Neural progenitor cell (in vitro differentiated cells): ENCODE measurements around the gene CGREF1. TPM values are rescaled to one million over a fixed set of nuclear protein-coding genes. Genes with fewer than 3 reads are reported as not detected.

ENCODE experiments used
- DNase-seq: peaks from one replicate; pipeline ENCODE4 v3.0.0-alpha.2; 2016; ENCODE audit warnings: low spot score
- H2AFZ ChIP-seq: fragments of 200-600 bp; sonication (generic); replicated peaks from 2 replicates; pipeline ENCODE4 v1.6.1; 2016; ENCODE audit warnings: antibody characterized with exemption
- H3F3A ChIP-seq: fragments of 200-600 bp; sonication (generic); 2 replicates; pipeline ENCODE4 v1.6.1; 2016; ENCODE audit warnings: antibody characterized with exemption, low read depth
- H3K27ac ChIP-seq: fragments of 200-600 bp; sonication (generic); 2 replicates; pipeline ENCODE4 v1.5.1; 2016; ENCODE audit warnings: mild to moderate bottlenecking
- H3K27me3 ChIP-seq: fragments of 200-600 bp; sonication (generic); 2 replicates; pipeline ENCODE4 v1.6.1; 2016; ENCODE audit warnings: mild to moderate bottlenecking, moderate library complexity
- H3K36me3 ChIP-seq: fragments of 200-600 bp; sonication (generic); 2 replicates; pipeline ENCODE4 v1.5.1; 2016
- H3K4me1 ChIP-seq: fragments of 200-600 bp; sonication (generic); 2 replicates; pipeline ENCODE4 v1.6.1; 2016; ENCODE audit warnings: mixed run types
- H3K4me2 ChIP-seq: fragments of 200-600 bp; sonication (generic); 2 replicates; pipeline ENCODE4 v1.6.1; 2016
- H3K4me3 ChIP-seq: fragments of 200-600 bp; sonication (generic); 2 replicates; pipeline ENCODE4 v1.5.1; 2016
- H3K79me2 ChIP-seq: fragments of 200-600 bp; sonication (generic); 2 replicates; pipeline ENCODE4 v1.6.1; 2016; ENCODE audit warnings: low read depth
- H3K9ac ChIP-seq: fragments of 200-600 bp; sonication (generic); 2 replicates; pipeline ENCODE4 v1.6.1; 2016
- H3K9me3 ChIP-seq: fragments of 200-600 bp; sonication (generic); 2 replicates; pipeline ENCODE4 v1.5.1; 2016; ENCODE audit warnings: low read depth
- H4K20me1 ChIP-seq: fragments of 200-600 bp; sonication (generic); 2 replicates; pipeline ENCODE4 v1.6.1; 2016; ENCODE audit warnings: low read depth
- H3K27ac Mint-ChIP-seq: 3 replicates; pipeline ENCODE4 v1.8.0; 2021; ENCODE audit warnings: mixed read lengths
- H3K27me3 Mint-ChIP-seq: 2 replicates; pipeline ENCODE4 v1.8.0; 2022; ENCODE audit warnings: low read depth, mild to moderate bottlenecking, inconsistent platforms, moderate library complexity, mixed read lengths; ENCODE audit not compliant: insufficient read depth
- H3K36me3 Mint-ChIP-seq: 3 replicates; pipeline ENCODE4 v1.8.0; 2021; ENCODE audit warnings: mixed read lengths
- H3K4me1 Mint-ChIP-seq: 3 replicates; pipeline ENCODE4 v1.8.0; 2021; ENCODE audit warnings: mixed read lengths
- H3K4me3 Mint-ChIP-seq: 3 replicates; pipeline ENCODE4 v1.8.0; 2021; ENCODE audit warnings: mild to moderate bottlenecking, moderate library complexity, mixed read lengths
- H3K9me3 Mint-ChIP-seq: 3 replicates; pipeline ENCODE4 v1.8.0; 2020; ENCODE audit warnings: mixed read lengths
- EZH2 ChIP-seq: fragments of 200-600 bp; sonication (generic); IDR thresholded peaks from 2 replicates; pipeline ENCODE4 v1.6.1; 2017; ENCODE audit warnings: antibody characterized with exemption, mild to moderate bottlenecking, moderate library complexity
- EZH2phosphoT487 ChIP-seq: fragments of 200-600 bp; sonication (generic); IDR thresholded peaks from 2 replicates; pipeline ENCODE4 v1.6.1; 2017; ENCODE audit warnings: antibody characterized with exemption
- total RNA-seq: library from RNA; depleted of rRNA; stranded (reverse); fragments of >200 nt; gene quantifications from 2 replicates; pipeline ENCODE4 v1.2.3, GENCODE V29; 2015; ENCODE audit warnings: low replicate concordance
- TF ChIP-seq, protein P1 (sequence below): fragments of 200-600 bp; sonication (generic); IDR thresholded peaks from 2 replicates; pipeline ENCODE4 v1.5.1; 2017; ENCODE audit warnings: antibody characterized with exemption, mild to moderate bottlenecking

CGREF1 gene
- total RNA-seq, 1 donor from 2014 or later, result 3.0 TPM

DNA sequence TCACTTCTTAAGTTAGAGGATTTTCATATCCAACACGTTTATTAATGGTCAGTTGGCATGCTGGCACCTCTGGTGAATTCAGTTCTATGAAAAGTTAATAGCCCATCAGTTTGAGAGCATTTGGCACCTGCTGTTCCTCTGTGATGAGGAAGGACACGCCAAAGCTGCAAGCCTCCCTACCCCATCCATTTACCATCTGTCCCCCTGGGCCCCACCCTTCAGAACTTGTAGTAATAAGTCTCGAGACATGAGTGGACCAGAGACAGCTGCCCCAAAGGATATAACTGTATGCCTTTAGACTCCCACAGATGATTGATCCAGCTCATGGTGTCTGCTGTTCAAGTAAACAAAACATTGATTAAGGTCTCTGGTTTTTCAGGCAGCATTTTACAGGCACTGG, 53.8 kb downstream of the CGREF1 start:
- Mint-ChIP-seq H3K4me3 (no peak overlapping the region), H3K36me3 (peaks cover 42% of the 10 kb centered on the region), H3K27me3 (peaks cover 2% of the 10 kb centered on the region), H3K9me3 (no peaks in the 10 kb centered on the region), H3K27ac (no peak overlapping the region), H3K4me1 (peaks cover 8% of the 10 kb centered on the region)
- TF ChIP-seq EZH2 (no peak), EZH2phosphoT487 (no peak)
- TF ChIP-seq, protein P1, sequence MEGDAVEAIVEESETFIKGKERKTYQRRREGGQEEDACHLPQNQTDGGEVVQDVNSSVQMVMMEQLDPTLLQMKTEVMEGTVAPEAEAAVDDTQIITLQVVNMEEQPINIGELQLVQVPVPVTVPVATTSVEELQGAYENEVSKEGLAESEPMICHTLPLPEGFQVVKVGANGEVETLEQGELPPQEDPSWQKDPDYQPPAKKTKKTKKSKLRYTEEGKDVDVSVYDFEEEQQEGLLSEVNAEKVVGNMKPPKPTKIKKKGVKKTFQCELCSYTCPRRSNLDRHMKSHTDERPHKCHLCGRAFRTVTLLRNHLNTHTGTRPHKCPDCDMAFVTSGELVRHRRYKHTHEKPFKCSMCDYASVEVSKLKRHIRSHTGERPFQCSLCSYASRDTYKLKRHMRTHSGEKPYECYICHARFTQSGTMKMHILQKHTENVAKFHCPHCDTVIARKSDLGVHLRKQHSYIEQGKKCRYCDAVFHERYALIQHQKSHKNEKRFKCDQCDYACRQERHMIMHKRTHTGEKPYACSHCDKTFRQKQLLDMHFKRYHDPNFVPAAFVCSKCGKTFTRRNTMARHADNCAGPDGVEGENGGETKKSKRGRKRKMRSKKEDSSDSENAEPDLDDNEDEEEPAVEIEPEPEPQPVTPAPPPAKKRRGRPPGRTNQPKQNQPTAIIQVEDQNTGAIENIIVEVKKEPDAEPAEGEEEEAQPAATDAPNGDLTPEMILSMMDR, result no peak
- H3K27ac ChIP-seq, result no peak overlapping the region
- no peak overlapping the region for H3K4me2 ChIP-seq
- no peaks in the 10 kb centered on the region for H3K36me3 ChIP-seq
- peaks cover 15% of the 10 kb centered on the region for H4K20me1 ChIP-seq
- H3K79me2 ChIP-seq, result peaks cover 8% of the 10 kb centered on the region
- no peak overlapping the region for H3K4me3 ChIP-seq
- no peaks in the 10 kb centered on the region for H3K4me1 ChIP-seq
- H3K9me3 ChIP-seq, result no peaks in the 10 kb centered on the region
- no peak for DNase-seq
- no peaks in the 10 kb centered on the region for H3K27me3 ChIP-seq
- peaks cover 8% of the 10 kb centered on the region for H3F3A ChIP-seq
- H2AFZ ChIP-seq, result no peak overlapping the region
- no peak overlapping the region for H3K9ac ChIP-seq

DNA sequence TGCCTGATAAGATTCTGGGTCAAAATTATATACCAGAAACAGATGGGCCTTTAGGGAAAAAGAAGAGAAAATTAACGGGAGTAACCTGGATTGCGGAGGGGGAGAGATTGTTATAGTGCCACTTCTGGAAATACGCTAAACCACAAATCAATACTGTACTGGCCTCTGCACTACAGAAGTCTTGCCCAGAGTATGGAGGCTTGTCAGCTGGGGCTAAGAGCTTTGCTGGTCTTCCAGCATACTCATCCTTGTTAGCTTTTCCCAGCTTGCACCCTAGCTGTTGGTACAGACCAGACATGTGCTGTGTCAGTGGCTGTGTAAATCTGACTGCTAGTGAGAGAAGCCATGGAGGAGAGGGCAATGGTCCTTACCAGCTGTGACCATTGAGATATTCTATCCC, 58.6 kb downstream of the CGREF1 start:
- Histone ChIP-seq H2AFZ (no peak overlapping the region), H3K4me2 (no peak overlapping the region), H3K27me3 (no peaks in the 10 kb centered on the region), H3K4me1 (no peaks in the 10 kb centered on the region), H3K9me3 (no peaks in the 10 kb centered on the region), H3F3A (peaks cover 2% of the 10 kb centered on the region), H3K27ac (no peak overlapping the region), H3K79me2 (no peaks in the 10 kb centered on the region), H3K36me3 (no peaks in the 10 kb centered on the region), H3K4me3 (no peak overlapping the region), H4K20me1 (peaks cover 11% of the 10 kb centered on the region), H3K9ac (no peak overlapping the region)
- Mint-ChIP-seq H3K36me3 (peaks cover 35% of the 10 kb centered on the region), H3K4me3 (no peak overlapping the region), H3K27ac (no peak overlapping the region), H3K27me3 (peaks cover 8% of the 10 kb centered on the region), H3K9me3 (no peaks in the 10 kb centered on the region), H3K4me1 (no peaks in the 10 kb centered on the region)
- TF ChIP-seq EZH2 (no peak), EZH2phosphoT487 (no peak)
- TF ChIP-seq, protein P1, result no peak
- no peak for DNase-seq

DNA sequence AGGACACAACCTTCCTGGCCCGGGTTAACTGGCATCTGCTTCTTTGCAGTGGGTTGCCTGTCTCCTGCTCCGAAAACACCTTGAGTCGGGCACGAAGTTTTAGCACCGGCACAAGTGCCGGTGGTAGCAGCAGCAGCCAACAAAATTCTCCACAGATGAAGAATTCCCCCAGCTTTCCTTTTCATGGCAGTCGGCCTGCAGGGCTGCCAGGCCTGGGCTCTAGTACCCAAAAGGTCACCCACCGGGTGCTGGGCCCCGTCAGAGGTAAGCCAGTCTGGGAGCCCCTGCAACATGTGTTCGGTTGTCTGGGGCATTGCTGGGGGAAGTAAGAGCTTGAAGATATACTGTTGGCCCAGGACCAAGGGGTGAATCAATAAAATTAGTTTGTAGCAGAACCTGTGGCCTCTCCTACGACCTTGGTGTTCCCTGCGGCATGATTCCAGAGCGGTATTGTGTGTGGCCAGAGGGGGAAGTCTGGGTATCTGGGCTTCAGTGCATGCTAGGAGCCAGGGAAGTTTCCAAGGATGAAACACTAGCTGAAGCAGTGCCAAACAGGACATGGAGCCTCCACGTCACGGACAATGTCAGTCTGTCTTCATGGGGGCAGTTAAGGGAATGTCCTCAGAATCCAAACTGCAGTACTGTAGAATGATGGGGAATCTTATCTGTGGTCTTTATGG, 59.6 kb downstream of the CGREF1 start:
- Histone ChIP-seq H3K27me3 (no peaks in the 10 kb centered on the region), H3F3A (peaks cover 2% of the 10 kb centered on the region), H4K20me1 (peaks cover 6% of the 10 kb centered on the region), H3K4me3 (no peak overlapping the region), H3K36me3 (no peaks in the 10 kb centered on the region), H3K79me2 (no peaks in the 10 kb centered on the region), H3K4me1 (no peaks in the 10 kb centered on the region), H3K9me3 (no peaks in the 10 kb centered on the region), H3K9ac (no peak overlapping the region), H3K4me2 (no peak overlapping the region), H2AFZ (no peak overlapping the region), H3K27ac (no peak overlapping the region)
- Mint-ChIP-seq H3K27ac (peak overlapping the region; percentile 66), H3K9me3 (no peaks in the 10 kb centered on the region), H3K4me3 (no peak overlapping the region), H3K27me3 (peaks cover 8% of the 10 kb centered on the region), H3K36me3 (peaks cover 41% of the 10 kb centered on the region), H3K4me1 (no peaks in the 10 kb centered on the region)
- DNase-seq, result no peak
- TF ChIP-seq EZH2phosphoT487 (no peak), EZH2 (no peak)
- TF ChIP-seq, protein P1, result no peak
